Endothelial cell of umbilical vein (primary cell): ENCODE data around the gene FHIT. TPM values are rescaled to one million over a fixed set of nuclear protein-coding genes. Genes with fewer than 3 reads are reported as not detected.

Experiments
- BruUV-seq: library from RNA; stranded (reverse); fragments of 400-500 nt; replicated peaks from 2 replicates; lab custom pipeline; 2021; lab: Mats Ljungman, UMichigan
- CTCF ChIA-PET: fragments of 300-600, 350-600 bp; sonication (Branson Sonifier 250); formaldehyde crosslinking; loops from one replicate; lab custom pipeline; 2021; ENCODE audit warnings: antibody characterized with exemption, inconsistent platforms; lab: Charles Lee
- POLR2A ChIA-PET: fragments of 300-600, 350-600 bp; sonication (Branson Sonifier 250); formaldehyde crosslinking; loops from one replicate; lab custom pipeline; 2021; ENCODE audit warnings: antibody characterized with exemption, inconsistent platforms; lab: Charles Lee
- DNase-seq: peaks from one replicate; pipeline ENCODE4 v3.0.0-alpha.2; 2011; ENCODE audit warnings: low read depth, low spot score
- FAIRE-seq: peaks from 2 replicates; lab custom pipeline; 2011; peaks lifted over from hg19 to GRCh38; lab: Jason Lieb, UNC
- H2AFZ ChIP-seq: 2 replicates; pipeline ENCODE4 v1.6.0; 2012; ENCODE audit warnings: low read depth, low read length, control low read depth, inconsistent platforms
- H3K27ac ChIP-seq: 2 replicates; pipeline ENCODE4 v1.5.1; 2011; ENCODE audit warnings: low read depth, mild to moderate bottlenecking, control low read depth, low read length, moderate library complexity; ENCODE audit not compliant: insufficient read depth
- H3K27me3 ChIP-seq, 2 experiments: 2 replicates each; pipeline versions ENCODE4 v1.6.0 to v1.6.1; 2011; ENCODE audit warnings: low read length in 2 of 2, mixed read lengths in 1 of 2; ENCODE audit not compliant: control insufficient read depth in 2 of 2, insufficient read depth in 2 of 2
- H3K36me3 ChIP-seq, 2 experiments: 2 replicates in 1 of 2; 3 replicates in 1 of 2; pipeline ENCODE4 v1.5.1; 2011; ENCODE audit warnings: low read length in 2 of 2, mild to moderate bottlenecking in 1 of 2, moderate library complexity in 1 of 2; ENCODE audit not compliant: control insufficient read depth in 2 of 2, insufficient read depth in 2 of 2; ENCODE audit errors: extremely low read depth in 1 of 2
- H3K4me1 ChIP-seq: 3 replicates; pipeline ENCODE4 v1.5.1; 2011; ENCODE audit warnings: mild to moderate bottlenecking, low read length; ENCODE audit not compliant: control insufficient read depth, insufficient read depth; ENCODE audit errors: extremely low read depth
- H3K4me2 ChIP-seq: 2 replicates; pipeline ENCODE4 v1.6.1; 2011; ENCODE audit warnings: low read length, control low read depth, mixed read lengths; ENCODE audit not compliant: insufficient read depth
- H3K4me3 ChIP-seq, 3 experiments: fragments of 200-600 bp in 1 of 3; sonication (generic), shearing (Covaris generic) in 1 of 3; replicated peaks in 1 of 3; 2 replicates each; pipeline ENCODE4 v1.5.1; 2011 to 2016; ENCODE audit warnings: control low read depth in 3 of 3, low read length in 3 of 3, mild to moderate bottlenecking in 2 of 3, inconsistent platforms in 1 of 3, low read depth in 1 of 3, moderate library complexity in 1 of 3; ENCODE audit not compliant: insufficient read depth in 1 of 3
- H3K79me2 ChIP-seq: 2 replicates; pipeline ENCODE4 v1.6.0; 2012; ENCODE audit warnings: low read length, inconsistent platforms; ENCODE audit not compliant: control insufficient read depth, insufficient read depth
- H3K9ac ChIP-seq: replicated peaks from 2 replicates; pipeline ENCODE3; 2011; ENCODE audit warnings: low read length, control low read depth; ENCODE audit not compliant: insufficient read depth; ENCODE audit errors: extremely low read depth
- H3K9me1 ChIP-seq: replicated peaks from 3 replicates; pipeline ENCODE4 v1.6.0; 2011; ENCODE audit warnings: mild to moderate bottlenecking, low read length; ENCODE audit not compliant: control insufficient read depth, insufficient read depth; ENCODE audit errors: extremely low read depth
- H3K9me3 ChIP-seq: replicated peaks from 2 replicates; pipeline ENCODE4 v1.5.1; 2012; ENCODE audit warnings: low read length, inconsistent platforms; ENCODE audit not compliant: control insufficient read depth, insufficient read depth
- H4K20me1 ChIP-seq: replicated peaks from 2 replicates; pipeline ENCODE3; 2011; ENCODE audit warnings: mild to moderate bottlenecking, low read length; ENCODE audit not compliant: control insufficient read depth, insufficient read depth; ENCODE audit errors: extremely low read depth
- CTCF ChIP-seq, 2 donors: IDR thresholded peaks; 1 replicate in 1 of 2; 2 replicates in 1 of 2; pipeline ENCODE4 v1.5.1; 2011; ENCODE audit warnings: low read length in 2 of 2, mild to moderate bottlenecking in 2 of 2, moderate library complexity in 2 of 2, control low read depth in 1 of 2, inconsistent platforms in 1 of 2, low read depth in 1 of 2; ENCODE audit not compliant: insufficient read depth in 1 of 2; ENCODE audit errors: extremely low read depth in 1 of 2
- EZH2 ChIP-seq: IDR thresholded peaks from 2 replicates; pipeline ENCODE4 v1.6.1; 2012; ENCODE audit warnings: borderline replicate concordance, low read depth, mild to moderate bottlenecking, moderate library complexity, low read length, inconsistent platforms; ENCODE audit not compliant: severe bottlenecking
- FOS ChIP-seq: IDR thresholded peaks from 2 replicates; pipeline ENCODE4 v1.6.1; 2011; ENCODE audit warnings: mild to moderate bottlenecking, low read length, moderate library complexity, borderline replicate concordance; ENCODE audit not compliant: insufficient read depth
- GATA2 ChIP-seq: IDR thresholded peaks from 2 replicates; pipeline ENCODE4 v1.7.0; 2011; ENCODE audit warnings: low read depth, mild to moderate bottlenecking, moderate library complexity, mixed read lengths, low read length; ENCODE audit not compliant: insufficient read length, insufficient read depth
- JUN ChIP-seq: IDR thresholded peaks from 2 replicates; pipeline ENCODE4 v1.6.1; 2011; ENCODE audit warnings: borderline replicate concordance, low read depth; ENCODE audit not compliant: insufficient read length, insufficient read depth
- MAX ChIP-seq: IDR thresholded peaks from 2 replicates; pipeline ENCODE4 v1.6.1; 2011; ENCODE audit not compliant: insufficient read depth, insufficient read length
- MYC ChIP-seq: IDR thresholded peaks from one replicate; pipeline ENCODE4 v1.6.1; 2011; ENCODE audit warnings: mild to moderate bottlenecking, low read depth, low read length
- POLR2A ChIP-seq: IDR thresholded peaks from 2 replicates; pipeline ENCODE4 v1.6.1; 2012; ENCODE audit warnings: low read depth, mild to moderate bottlenecking, control low read depth, low read length
- POLR2AphosphoS5 ChIP-seq: IDR thresholded peaks from 2 replicates; pipeline ENCODE4 v1.6.1; 2012; ENCODE audit warnings: low read depth, mild to moderate bottlenecking, control low read depth, low read length, moderate library complexity; ENCODE audit not compliant: insufficient read depth
- dilution Hi-C: fragments of 300-500 bp; cut with MboI; formaldehyde crosslinking; loops from one replicate; pipeline ENCODE4 v1.15.0; 2019; ENCODE audit warnings: low sequenced_read_pairs; ENCODE audit not compliant: extremely low pct_ligation_motif_present
- intact Hi-C: fragments of 100-400 bp; cut with micrococcal nuclease; formaldehyde crosslinking; loops from one replicate; pipeline ENCODE4 v1.10.0; 2022
- polyA plus RNA-seq, 4 experiments: library from polyadenylated mRNA; depleted of rRNA in 3 of 4; stranded (reverse) in 3 of 4; unstranded in 1 of 4; fragments of >200 nt; gene quantifications; 2 replicates each; pipeline versions ENCODE4 v1.2.1 to v1.2.3, GENCODE V29; 2011 to 2012; ENCODE audit warnings: missing spikeins in 1 of 4
- total RNA-seq: library from RNA; stranded (reverse); gene quantifications from 2 replicates; pipeline ENCODE4 v1.2.3, GENCODE V29; 2021

FHIT gene
- total and polyA plus RNA-seq, 2 donors (not counting 3 experiments of a cell fraction or from before 2014, with no cell fraction given), result 0.47 to 2.2 TPM

GRCh38 chr3:60514866-60515265, 736.4 kb downstream of the FHIT start:
- no peak overlapping the region for H3K27ac ChIP-seq
- H4K20me1 ChIP-seq, result no peaks in the 10 kb centered on the region
- no TSS peak for BruUV-seq
- intact Hi-C loops (no loop called here), dilution Hi-C loops (no loop called here)
- H3K9ac ChIP-seq, result no peak overlapping the region
- H3K4me1 ChIP-seq, result no peaks in the 10 kb centered on the region
- no peaks in the 10 kb centered on the region for H3K79me2 ChIP-seq
- TF ChIP-seq MYC (no peak), EZH2 (no peak), GATA2 (no peak), POLR2A (no peak), MAX (no peak), CTCF (IDR thresholded peaks at IDR 0.05; ENCODE audit: extremely low read depth in 1 of 2, insufficient read depth in 1 of 2, low read depth in 1 of 2, low read length in 2 of 2) (no peak), POLR2AphosphoS5 (no peak), FOS (no peak), JUN (no peak)
- ChIA-PET CTCF (no interaction called here), POLR2A (no interaction called here)
- H3K4me2 ChIP-seq, result no peak overlapping the region
- no peaks in the 10 kb centered on the region for H3K36me3 ChIP-seq
- FAIRE-seq (no peak), DNase-seq (no peak)
- H3K27me3 ChIP-seq, result no peaks in the 10 kb centered on the region
- no peaks in the 10 kb centered on the region for H3K9me1 ChIP-seq
- no peaks in the 10 kb centered on the region for H3K9me3 ChIP-seq
- no peak overlapping the region for H3K4me3 ChIP-seq
- H2AFZ ChIP-seq, result no peak overlapping the region
